ENCODE results near the gene IFNA16. TPM values are rescaled to one million over a fixed set of nuclear protein-coding genes. Genes with fewer than 3 reads are reported as not detected.
"Not testable (repeated sequence)": the region's sequence is repeated elsewhere in the genome, so short reads cannot be mapped to it uniquely, and the experiment has no call there.

The IFNA16 gene
- total and polyA plus RNA-seq, 2 donors, result not detected

GRCh38 chr9:21213411-21214326 lies 3.4 kb downstream of the IFNA16 start:
- not testable (repeated sequence) for H3K4me1 ChIP-seq (ENCODE audit: insufficient read depth); H3K27ac ChIP-seq (ENCODE audit: low read depth); H3K4me3 ChIP-seq (ENCODE audit: low read depth, low read length); DNase-seq (ENCODE audit: extremely low spot score); H3K36me3 ChIP-seq (ENCODE audit: insufficient read depth)
- 36% methylated on average over 5 of the region's 5 CpGs for WGBS

DNA sequence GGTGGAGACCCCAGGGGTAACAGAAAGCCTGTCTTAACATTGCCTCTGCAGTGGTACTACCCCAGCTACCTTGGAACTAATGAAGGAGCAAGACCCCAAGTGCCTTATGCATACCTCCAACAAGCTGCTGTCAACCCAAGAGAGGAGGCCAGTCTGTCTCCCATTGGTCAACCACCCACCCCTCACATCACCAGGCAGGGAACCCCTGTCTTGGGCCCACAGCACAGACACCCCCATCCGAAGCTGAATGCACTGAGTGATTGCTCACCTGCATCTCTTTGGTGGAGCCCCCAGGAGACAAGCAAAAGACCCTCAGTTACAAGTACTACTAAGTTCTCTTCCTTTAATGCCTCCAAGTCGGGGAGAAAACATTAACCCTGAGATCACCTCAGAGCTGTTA lies 5.0 kb downstream of the IFNA16 start:
- not testable (repeated sequence) for H3K4me1 ChIP-seq (ENCODE audit: insufficient read depth); H3K27ac ChIP-seq (ENCODE audit: low read depth); H3K36me3 ChIP-seq (ENCODE audit: insufficient read depth); H3K4me3 ChIP-seq (ENCODE audit: low read depth, low read length); DNase-seq (ENCODE audit: extremely low spot score)
- 55% methylated on average over 2 of the region's 2 CpGs for WGBS

DNA sequence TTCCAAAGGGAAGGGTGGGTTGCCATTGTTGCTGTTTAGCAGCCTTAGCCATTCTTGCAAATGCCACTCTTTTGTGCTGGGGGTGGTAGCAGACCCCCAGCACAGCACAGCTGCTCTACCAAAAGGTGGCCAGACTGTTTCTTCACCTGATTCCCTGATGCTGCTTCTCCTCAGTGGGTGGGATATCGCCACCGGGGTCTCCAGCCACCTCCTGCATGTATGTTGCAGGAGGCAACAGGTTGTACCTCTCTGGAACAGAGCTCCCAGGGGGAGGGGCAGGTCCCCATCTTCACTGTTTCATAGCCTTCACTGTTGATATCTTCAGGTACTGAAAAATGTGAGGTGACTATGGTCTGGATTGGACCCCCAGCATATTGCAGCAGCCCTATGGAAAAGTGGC lies 6.3 kb downstream of the IFNA16 start:
- not testable (repeated sequence) for DNase-seq (ENCODE audit: extremely low spot score); H3K4me1 ChIP-seq (ENCODE audit: insufficient read depth); H3K27ac ChIP-seq (ENCODE audit: low read depth); H3K4me3 ChIP-seq (ENCODE audit: low read depth, low read length); H3K36me3 ChIP-seq (ENCODE audit: insufficient read depth)
- WGBS, result 94% methylated on average over 2 of the region's 2 CpGs

DNA sequence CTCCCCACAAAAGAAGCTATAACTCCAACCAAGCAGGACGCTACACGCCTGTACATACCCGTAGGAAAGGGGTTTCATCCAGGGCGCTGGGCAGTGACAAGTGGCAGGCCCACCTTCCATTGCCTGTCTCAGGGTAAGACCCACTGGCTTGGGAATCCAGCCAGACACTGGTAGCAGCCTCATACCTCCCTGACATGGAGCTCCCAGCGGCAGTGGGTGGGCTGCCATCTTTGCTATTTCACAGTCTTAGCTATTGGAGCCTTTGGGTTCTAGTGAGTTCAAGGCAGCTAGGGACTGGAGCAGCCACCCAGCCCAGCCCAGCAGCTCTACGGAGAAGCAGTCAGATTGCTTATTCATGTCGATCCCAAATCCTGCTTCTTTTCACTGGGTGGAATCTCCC lies 6.8 kb downstream of the IFNA16 start:
- Histone ChIP-seq H3K27ac (ENCODE audit: low read depth) (no peak overlapping the region), H3K36me3 (ENCODE audit: insufficient read depth) (no peaks in the 10 kb centered on the region), H3K4me1 (ENCODE audit: insufficient read depth) (no peaks in the 10 kb centered on the region), H3K4me3 (ENCODE audit: low read depth, low read length) (no peak overlapping the region)
- DNase-seq (ENCODE audit: extremely low spot score), result no peak
- 93% methylated on average over 7 of the region's 7 CpGs for WGBS

DNA sequence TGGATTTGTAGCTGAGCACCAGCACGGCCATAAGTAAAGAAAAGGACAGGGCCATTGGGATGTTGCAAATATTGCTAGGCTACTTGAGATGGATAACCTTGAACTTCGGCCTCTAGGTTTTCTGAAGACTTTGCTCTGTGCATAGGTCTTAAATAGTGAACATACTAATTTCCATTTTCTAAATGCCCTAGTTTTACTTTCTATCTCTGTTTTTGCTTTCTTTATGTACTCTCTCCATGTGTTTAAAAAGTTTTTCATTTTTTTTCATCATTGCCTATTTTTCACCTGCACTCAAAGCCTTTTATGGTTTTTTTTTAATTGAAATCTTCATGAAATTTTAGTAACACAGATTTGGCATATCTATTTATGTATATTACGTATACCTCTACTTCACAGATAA lies 10.1 kb downstream of the IFNA16 start, which contains the start of gene IFNA10:
IFNA10 (minus strand) TSS at position 101 of the 400 bp plus-strand sequence; CDS start at position 55, 46 bp downstream.
- not testable (repeated sequence) for H3K27ac ChIP-seq (ENCODE audit: low read depth); H3K4me1 ChIP-seq (ENCODE audit: insufficient read depth); H3K4me3 ChIP-seq (ENCODE audit: low read depth, low read length); H3K36me3 ChIP-seq (ENCODE audit: insufficient read depth); DNase-seq (ENCODE audit: extremely low spot score)
- 87% methylated on average over 3 of the region's 3 CpGs for WGBS

- no peak for DNase-seq (ENCODE audit: extremely low spot score)
- Histone ChIP-seq H3K4me1 (ENCODE audit: insufficient read depth) (no peaks in the 10 kb centered on the region), H3K4me3 (ENCODE audit: low read depth, low read length) (no peak overlapping the region), H3K27ac (ENCODE audit: low read depth) (no peak overlapping the region), H3K36me3 (ENCODE audit: insufficient read depth) (no peaks in the 10 kb centered on the region)
Measured at GRCh38 chr9:21205204-21205603, 11.9 kb downstream of the IFNA16 start.

DNA sequence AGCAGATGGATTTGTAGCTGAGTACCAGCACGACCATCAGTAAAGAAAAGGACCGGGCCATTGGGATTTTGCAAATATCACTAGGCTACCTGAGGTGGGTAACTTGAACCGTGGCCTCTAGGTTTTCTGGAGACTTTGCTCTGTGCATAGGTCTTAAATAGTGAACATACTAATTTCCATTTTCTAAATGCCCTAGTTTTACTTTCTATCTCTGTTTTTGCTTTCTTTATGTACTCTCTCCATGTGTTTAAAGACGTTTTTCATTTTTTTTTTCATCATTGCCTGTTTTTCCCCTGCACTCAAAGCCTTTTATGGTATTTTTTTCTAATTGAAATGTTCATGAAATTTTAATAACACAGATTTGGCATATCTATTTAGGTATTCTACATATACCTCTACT lies 15.0 kb downstream of the IFNA16 start, which contains the start of gene IFNA7:
IFNA7 (minus strand) TSS at position 101 of the 400 bp plus-strand sequence; CDS start at position 61, 40 bp downstream.
- not testable (repeated sequence) for H3K27ac ChIP-seq (ENCODE audit: low read depth); H3K36me3 ChIP-seq (ENCODE audit: insufficient read depth); H3K4me1 ChIP-seq (ENCODE audit: insufficient read depth); DNase-seq (ENCODE audit: extremely low spot score); H3K4me3 ChIP-seq (ENCODE audit: low read depth, low read length)
- WGBS, result 71% methylated on average over 4 of the region's 4 CpGs

- not testable (repeated sequence) for H3K4me1 ChIP-seq (ENCODE audit: insufficient read depth); H3K27ac ChIP-seq (ENCODE audit: low read depth); H3K4me3 ChIP-seq (ENCODE audit: low read depth, low read length); H3K36me3 ChIP-seq (ENCODE audit: insufficient read depth); DNase-seq (ENCODE audit: extremely low spot score)
- 38% methylated on average over 6 of the region's 6 CpGs for WGBS
Measured at GRCh38 chr9:21194867-21195776, 22.0 kb downstream of the IFNA16 start.

GRCh38 chr9:21187487-21187886 lies 29.6 kb downstream of the IFNA16 start, which contains the start of gene IFNA4:
IFNA4 (minus strand) TSS chr9:21187587; CDS start chr9:21187531, 56 bp downstream.
- not testable (repeated sequence) for H3K36me3 ChIP-seq (ENCODE audit: insufficient read depth); H3K4me3 ChIP-seq (ENCODE audit: low read depth, low read length); H3K4me1 ChIP-seq (ENCODE audit: insufficient read depth); DNase-seq (ENCODE audit: extremely low spot score); H3K27ac ChIP-seq (ENCODE audit: low read depth)
- 89% methylated on average over 3 of the region's 3 CpGs for WGBS

GRCh38 chr9:21182810-21183736 lies 34.0 kb downstream of the IFNA16 start:
- H3K27ac ChIP-seq (ENCODE audit: low read depth); H3K36me3 ChIP-seq (ENCODE audit: insufficient read depth); H3K4me3 ChIP-seq (ENCODE audit: low read depth, low read length); H3K4me1 ChIP-seq (ENCODE audit: insufficient read depth); DNase-seq (ENCODE audit: extremely low spot score): not testable (repeated sequence)
- WGBS, result 48% methylated on average over 4 of the region's 4 CpGs

DNA sequence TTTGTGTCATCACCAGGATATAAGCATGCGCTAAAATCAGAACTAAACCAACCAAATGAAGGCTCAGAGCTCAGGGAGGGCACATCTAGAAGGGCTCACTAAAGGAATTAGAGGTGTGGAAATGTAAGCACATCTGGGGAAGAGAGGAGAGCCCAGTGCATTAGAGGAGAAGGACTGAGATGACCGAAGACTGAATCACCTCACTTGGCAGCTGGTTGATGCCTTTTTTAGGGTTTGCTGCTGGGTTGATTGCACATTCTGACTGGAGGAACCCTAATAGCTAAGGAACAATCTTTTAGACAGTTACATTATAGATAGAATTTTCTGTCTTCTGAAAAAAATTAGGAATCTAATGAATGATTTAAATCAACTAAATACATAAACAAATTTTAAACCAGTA lies 42.4 kb downstream of the IFNA16 start:
- WGBS, result 78% methylated on average over 2 of the region's 2 CpGs
- H3K4me1 ChIP-seq (ENCODE audit: insufficient read depth), result no peaks in the 10 kb centered on the region
- H3K4me3 ChIP-seq (ENCODE audit: low read depth, low read length), result no peak overlapping the region
- no peak for DNase-seq (ENCODE audit: extremely low spot score)
- no peaks in the 10 kb centered on the region for H3K36me3 ChIP-seq (ENCODE audit: insufficient read depth)
- H3K27ac ChIP-seq (ENCODE audit: low read depth), result no peak overlapping the region

- Histone ChIP-seq H3K4me1 (ENCODE audit: insufficient read depth) (no peaks in the 10 kb centered on the region), H3K4me3 (ENCODE audit: low read depth, low read length) (no peak overlapping the region), H3K36me3 (ENCODE audit: insufficient read depth) (no peaks in the 10 kb centered on the region), H3K27ac (ENCODE audit: low read depth) (no peak overlapping the region)
- no peak for DNase-seq (ENCODE audit: extremely low spot score)
- 91% methylated on average over 3 of the region's 3 CpGs for WGBS
Measured at GRCh38 chr9:21172156-21172555, 45.0 kb downstream of the IFNA16 start.

DNA sequence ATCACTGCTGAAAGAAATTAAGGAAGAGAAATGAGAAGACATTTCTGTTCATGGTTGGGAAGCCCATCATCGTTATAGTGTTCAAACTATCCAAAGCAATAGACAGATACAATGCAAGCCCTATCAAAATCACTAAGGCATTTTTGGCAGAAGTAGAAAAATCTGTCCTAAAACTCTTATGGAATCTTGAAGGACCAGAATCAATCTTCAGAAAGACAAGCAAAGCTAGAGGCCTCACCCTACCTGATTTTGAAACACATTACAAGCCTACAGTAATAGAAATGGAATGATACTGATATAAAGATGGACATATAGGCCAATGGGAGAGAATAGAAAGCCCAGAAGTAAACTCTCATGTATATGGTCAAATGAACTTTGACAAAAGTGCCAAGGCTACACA lies 45.8 kb downstream of the IFNA16 start:
- H3K36me3 ChIP-seq (ENCODE audit: insufficient read depth), result no peaks in the 10 kb centered on the region
- H3K4me1 ChIP-seq (ENCODE audit: insufficient read depth), result no peaks in the 10 kb centered on the region
- H3K4me3 ChIP-seq (ENCODE audit: low read depth, low read length), result no peak overlapping the region
- 92% methylated on average over 1 of the region's 1 CpG for WGBS
- no peak overlapping the region for H3K27ac ChIP-seq (ENCODE audit: low read depth)
- no peak for DNase-seq (ENCODE audit: extremely low spot score)

All from urinary bladder (tissue), 4 donors.